Amygdala (tissue), 56 donors: Measurements from ENCODE around the gene MYO7A.

ENCODE experiments used
- DNase-seq, 56 donors: peaks; one replicate each; lab custom pipeline; 2025; lab: John Stamatoyannopoulos, UW

Gene MYO7A

DNA sequence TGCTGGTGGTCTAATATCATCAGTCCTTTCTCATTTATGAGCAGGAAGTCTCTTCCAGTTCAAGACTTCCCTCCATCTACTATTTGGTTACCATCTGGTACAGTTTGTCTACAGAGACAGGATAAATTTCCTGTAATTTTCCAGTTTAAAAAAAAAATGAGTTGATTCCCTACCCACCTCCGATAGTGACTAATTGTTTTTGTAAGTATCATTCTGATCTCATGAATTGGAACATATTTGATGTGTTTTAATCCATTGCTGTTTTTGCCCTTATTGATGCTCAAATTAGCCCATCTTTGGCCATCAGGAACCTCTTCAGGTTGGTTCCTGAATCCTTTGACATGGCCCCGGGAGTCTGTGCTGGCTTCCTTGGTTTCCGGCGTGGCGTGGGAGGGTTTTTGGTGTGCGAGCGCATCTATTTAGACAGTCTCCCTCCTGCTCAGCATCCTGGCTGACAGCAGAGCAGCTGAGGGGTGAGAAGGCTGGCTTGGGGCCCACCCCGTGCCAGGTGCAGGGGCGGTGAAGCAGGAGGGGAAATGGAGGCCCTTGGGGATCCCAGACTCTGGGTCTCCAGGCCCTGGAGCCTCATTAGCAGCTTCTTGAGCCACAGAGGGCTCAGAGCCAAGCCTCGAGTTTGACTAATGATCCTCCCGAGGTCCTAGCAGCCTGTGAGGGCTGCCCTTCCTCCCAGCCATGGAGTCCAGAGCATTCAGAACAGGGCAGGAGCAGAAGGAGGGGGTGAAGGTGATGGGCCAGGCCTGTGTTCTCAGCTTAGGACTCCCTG lies 18.6 kb upstream of the MYO7A start:
- DNase-seq, result peak in 7 of 56 donors; percentile 12 to 51 (median 29)

DNA sequence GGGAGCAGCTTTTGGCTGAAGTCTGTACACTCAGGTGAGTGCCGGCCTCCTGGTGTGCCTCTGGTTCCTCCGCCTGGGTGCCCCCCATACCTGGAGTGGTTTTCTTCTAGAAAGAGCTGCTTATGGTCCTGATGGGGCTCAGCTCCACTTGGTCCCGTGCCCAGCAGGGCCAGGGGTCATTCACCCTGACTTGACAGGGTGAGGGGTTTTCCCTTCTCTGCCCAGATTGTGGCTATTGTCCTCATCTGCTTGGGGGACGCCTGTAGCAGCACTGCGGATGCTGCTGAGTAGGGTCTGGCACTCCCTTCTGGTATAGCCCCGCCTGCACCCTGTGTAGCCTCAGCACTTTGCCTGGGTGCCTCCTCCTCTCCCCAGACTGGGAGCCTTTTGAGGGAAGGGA lies 17.2 kb upstream of the MYO7A start:
- DNase-seq, result no peak

DNA sequence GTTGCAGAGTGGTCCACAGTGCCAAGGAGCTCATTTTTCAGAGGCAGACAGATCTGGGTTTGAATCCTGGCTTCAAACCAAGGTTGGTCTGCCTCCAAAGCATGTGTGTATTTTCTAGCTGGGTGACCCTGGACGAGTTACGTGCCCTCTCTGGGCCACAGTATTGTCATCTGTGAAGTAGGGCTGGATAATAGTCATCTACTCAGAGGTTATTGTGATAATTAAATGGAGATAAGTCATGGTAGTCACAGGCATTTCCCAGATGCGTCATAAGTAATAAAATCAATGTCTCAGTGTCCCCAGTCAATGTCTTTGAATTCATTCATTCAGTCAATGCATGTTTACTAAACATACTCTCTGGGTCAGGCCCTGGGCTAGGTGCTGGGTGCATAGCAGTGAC lies 16.8 kb upstream of the MYO7A start:
- no peak for DNase-seq

DNA sequence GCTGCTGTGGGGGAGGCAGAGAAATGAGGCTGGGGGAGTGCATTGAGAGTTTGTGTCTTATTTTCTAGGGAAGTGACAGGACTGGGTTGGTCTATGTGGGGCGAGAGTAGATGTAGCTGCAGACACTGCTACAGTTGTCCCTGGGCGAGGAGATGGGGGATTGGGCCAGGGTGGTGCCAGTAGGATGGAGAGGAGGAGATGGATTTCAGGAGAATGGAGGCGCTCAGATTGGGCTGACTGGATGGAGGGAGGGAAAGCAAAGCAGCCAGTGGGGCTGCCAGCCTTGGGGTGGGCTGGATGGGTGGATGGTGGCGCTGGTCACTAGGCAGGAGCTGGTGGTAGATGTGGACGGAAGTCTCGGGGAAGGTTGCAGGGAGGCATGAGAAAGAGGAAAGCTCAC lies 16.1 kb upstream of the MYO7A start:
- no peak for DNase-seq

DNA sequence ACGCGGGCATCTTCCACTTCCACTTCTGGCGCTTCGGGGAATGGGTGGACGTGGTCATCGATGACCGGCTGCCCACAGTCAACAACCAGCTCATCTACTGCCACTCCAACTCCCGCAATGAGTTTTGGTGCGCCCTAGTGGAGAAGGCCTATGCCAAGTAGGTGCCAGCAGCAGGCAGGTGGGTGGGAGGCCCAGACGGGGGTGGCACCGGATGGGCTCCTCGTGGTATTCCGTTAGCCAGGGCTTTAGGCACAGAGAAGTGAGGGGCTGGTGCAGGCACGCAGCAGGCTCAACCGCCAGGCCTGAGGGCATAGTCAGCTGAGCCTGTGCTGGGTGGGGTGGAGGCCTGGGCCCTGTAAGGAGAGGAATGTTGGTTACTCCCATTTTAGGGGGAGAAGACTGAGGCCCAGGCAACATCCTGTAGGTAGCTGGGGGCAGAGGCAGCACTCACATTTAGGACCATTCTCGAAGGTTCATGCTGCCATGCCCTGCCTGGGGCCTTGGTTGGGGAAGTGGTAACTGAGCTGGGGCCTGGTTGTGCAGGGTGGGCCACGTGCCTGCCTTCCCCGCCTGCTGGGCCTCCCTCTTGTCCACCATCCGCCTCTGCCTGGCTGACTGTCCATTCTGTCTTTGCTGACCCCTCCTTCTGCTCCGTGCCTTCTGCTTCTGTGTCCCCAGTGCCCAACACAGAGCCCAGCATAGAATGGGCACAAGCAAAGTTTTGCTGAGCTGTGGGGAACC lies 15.2 kb upstream of the MYO7A start:
- no peak for DNase-seq

DNA sequence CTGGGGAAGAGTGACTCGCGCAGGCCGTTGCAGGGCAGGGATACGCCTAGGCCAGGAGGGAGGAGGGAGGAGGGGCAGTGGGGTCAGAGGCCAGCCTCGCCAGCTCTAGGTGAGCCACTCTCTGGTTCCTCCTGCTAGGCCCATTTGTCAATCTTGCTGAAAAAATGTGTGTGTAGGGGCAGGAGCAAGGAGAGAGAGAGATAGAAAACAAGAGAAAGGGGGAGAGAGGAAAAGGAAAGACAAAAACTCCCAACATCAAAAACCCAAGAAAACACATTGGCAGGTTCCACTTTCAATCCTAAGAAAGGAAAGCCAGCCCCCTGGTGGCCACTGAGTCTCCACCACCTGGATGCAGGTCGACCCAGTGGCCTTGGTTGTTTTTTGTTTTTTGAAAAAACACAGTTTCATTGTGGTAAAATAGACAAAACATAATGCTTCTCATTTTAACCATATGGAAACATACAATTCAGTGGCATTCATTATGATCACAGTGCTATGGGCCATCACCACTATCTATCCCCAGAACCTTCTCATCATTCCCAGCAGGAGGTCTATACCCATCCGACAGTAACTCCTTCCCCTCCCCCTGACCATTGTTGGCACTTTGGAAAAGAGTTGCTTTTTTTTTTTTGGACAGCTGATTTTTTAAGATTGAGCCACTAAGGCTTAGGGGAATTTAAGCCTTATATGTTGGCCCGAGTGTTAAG lies 14.5 kb upstream of the MYO7A start:
- peak in 5 of 56 donors; percentile 9 to 57 (median 14) for DNase-seq

DNA sequence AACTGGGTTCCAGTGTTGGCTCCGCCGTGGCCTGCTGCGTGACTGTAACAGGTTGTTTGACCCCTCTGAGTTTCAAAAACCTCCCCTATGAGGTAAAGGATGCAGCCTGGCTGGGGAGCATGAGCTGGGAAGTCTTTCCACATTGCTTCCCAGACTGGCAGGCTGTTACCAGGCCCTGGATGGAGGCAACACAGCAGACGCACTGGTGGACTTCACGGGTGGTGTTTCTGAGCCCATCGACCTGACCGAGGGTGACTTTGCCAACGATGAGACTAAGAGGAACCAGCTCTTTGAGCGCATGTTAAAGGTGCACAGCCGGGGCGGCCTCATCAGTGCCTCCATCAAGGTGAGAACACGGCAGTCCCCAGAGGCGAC lies 14.0 kb upstream of the MYO7A start:
- no peak for DNase-seq

DNA sequence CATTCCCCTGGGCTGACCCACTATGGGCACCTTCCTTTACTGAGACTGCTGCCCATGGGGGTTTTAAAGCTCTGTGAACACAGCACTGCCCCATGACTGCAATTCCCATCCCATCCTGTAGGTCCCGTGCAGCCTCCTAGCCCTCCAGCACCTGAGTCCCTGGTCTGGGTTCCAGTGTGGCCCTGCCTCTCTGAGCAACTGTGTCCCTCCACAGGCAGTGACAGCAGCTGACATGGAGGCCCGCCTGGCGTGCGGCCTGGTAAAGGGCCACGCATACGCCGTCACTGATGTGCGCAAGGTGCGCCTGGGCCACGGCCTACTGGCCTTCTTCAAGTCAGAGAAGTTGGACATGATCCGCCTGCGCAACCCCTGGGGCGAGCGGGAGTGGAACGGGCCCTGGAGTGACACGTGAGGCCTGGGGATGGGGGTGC lies 12.8 kb upstream of the MYO7A start:
- DNase-seq, result no peak

DNA sequence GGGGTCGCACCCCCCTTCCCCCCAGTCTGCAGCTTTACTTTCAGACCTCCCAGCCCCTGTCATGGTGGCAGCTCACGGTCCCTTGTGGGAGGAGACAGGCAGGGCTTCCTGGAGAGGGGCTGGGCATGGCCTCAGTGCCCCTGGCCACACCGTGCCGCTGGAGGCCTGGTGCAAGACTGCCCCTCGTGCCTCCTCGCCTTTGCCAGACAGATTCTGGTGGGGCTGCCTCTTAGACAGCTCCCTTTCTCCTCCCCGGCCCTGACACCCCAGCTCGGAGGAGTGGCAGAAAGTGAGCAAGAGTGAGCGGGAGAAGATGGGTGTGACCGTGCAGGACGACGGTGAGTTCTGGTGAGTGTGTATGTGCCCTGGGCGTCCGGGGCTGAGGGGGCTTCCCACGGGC lies 12.1 kb upstream of the MYO7A start:
- DNase-seq, result no peak

DNA sequence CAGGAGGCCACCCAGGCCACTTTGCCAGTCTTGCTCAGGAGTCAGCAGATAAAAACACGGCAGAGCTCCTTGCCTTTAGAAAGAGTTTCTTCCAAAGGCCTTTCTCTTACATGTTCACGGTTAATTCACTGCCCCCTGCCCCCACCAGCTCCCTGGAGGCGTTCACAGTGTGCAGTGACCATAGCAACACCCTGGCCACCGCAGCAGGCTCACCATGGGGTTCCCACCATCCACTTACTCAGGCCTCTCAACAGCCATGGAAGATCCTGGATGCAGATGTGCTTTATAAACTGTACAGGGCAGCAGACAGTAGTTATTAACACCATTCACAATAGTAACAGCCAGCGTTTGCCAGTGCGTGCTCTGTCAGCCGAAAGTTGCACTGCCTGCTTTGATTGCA lies 10.6 kb upstream of the MYO7A start:
- DNase-seq, result no peak

DNA sequence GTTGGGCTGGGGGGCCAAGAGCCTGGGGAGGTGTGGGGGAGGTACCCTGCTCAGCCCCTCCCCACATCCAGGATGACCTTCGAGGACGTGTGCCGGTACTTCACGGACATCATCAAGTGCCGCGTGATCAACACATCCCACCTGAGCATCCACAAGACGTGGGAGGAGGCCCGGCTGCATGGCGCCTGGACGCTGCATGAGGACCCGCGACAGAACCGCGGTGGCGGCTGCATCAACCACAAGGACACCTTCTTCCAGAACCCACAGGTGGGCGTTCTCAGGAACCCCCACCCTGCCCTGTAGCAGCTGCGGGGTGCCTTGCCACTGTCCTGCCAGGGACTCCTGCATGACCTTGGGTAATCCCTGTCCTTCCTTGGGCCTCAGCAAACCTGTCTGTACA lies 10.0 kb upstream of the MYO7A start:
- no peak for DNase-seq

DNA sequence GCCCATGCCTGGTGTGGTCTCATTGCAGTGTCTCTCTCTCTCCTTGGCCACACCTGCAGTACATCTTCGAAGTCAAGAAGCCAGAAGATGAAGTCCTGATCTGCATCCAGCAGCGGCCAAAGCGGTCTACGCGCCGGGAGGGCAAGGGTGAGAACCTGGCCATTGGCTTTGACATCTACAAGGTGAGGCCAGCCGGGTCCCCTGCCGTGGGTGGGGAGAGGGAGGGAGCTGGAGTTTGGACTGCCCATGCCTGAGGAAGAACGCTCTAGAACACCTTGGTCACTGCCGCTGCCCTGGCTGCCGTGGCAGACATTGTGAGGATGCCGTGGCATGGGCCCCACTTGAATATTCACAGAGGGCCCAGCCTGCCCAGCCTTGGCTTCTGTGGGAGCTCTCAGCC lies 9.1 kb upstream of the MYO7A start:
- DNase-seq, result no peak

DNA sequence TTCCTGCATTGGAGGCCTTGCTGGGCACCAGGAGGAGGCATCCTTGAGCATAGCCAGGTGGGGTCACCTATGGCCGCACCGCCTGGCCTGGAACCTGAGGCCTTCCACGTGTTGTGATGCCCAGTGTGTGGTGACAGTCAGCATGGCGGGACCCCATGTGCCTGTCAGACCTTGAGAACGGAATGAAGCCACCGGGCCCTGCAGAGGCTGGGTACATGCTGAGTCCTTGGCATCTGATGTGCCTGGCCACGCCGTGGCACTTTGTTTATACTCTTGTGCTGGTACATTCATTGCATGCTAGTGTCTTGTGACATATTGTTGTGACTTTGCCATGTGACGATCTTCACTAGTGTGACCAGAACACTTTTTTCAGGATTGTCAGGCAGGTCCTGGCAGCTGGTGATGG lies 8.5 kb upstream of the MYO7A start:
- DNase-seq, result no peak

DNA sequence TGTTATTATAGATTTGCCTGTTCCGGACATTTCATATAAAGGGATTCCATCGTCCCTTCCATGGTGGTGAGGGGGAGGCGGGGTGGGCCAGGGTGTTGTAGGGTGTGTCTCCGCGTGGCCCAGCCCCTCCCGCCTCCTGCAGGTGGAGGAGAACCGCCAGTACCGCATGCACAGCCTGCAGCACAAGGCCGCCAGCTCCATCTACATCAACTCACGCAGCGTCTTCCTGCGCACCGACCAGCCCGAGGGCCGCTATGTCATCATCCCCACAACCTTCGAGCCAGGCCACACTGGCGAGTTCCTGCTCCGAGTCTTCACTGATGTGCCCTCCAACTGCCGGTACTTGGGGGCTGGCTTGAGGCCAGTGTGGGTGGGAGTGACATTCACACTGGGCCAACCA lies 7.5 kb upstream of the MYO7A start:
- no peak for DNase-seq

DNA sequence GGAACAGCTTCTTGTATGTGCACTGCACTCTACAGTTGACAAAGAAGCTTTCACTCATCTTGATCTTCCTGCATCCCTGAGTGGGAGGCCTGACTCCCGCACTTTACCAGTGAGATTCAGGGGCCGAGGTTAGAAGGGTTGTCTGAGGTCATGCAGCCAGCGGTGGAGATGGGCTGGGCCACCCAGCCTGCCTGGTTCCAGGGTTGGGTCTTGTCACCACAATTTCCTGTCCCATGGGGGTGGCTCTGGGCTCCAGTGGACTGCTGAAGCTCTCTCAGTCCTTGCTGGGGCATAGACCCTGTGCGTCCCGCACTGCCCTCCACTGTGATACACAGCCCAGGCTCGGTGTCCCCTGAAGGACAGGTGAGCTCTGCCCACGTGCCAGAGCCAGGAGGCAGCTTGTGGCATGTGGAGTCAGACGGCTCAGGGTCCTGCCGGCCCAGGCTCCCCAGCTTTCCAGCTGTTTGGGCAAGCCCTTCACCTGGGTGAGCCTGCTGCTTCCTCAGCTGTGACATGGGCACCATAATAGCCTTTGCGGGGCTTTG lies 6.9 kb upstream of the MYO7A start:
- DNase-seq, result no peak

DNA sequence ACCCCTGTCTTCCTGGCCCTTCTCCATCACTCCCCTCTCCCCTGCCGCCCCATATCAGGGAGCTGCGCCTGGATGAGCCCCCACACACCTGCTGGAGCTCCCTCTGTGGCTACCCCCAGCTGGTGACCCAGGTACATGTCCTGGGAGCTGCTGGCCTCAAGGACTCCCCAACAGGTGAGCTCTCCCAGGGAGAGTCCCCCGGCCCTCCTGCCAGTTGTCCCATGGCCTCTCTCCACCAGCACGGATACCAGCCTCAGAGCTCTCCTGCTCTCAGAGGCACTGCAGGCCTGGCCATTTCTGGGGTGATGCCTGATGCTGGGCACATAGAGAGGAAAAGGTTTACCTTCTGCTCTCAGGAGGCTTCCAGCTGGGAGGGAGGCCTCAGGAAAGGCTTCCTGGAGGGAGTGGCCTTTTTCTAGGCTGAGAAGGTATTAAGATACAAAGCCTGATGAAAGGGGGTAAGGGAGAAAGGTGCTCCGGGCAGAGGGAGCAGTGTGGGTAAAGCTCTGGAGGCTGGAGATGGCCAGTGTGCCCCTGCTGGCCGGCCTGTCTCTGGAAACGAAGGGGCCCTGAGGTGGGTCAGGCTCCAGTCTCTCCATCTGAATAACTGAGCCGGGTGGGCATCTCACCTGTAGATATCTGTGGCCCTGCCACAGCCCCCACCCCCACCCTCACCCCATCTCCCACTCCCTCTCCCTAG lies 6.0 kb upstream of the MYO7A start:
- DNase-seq, result no peak

DNA sequence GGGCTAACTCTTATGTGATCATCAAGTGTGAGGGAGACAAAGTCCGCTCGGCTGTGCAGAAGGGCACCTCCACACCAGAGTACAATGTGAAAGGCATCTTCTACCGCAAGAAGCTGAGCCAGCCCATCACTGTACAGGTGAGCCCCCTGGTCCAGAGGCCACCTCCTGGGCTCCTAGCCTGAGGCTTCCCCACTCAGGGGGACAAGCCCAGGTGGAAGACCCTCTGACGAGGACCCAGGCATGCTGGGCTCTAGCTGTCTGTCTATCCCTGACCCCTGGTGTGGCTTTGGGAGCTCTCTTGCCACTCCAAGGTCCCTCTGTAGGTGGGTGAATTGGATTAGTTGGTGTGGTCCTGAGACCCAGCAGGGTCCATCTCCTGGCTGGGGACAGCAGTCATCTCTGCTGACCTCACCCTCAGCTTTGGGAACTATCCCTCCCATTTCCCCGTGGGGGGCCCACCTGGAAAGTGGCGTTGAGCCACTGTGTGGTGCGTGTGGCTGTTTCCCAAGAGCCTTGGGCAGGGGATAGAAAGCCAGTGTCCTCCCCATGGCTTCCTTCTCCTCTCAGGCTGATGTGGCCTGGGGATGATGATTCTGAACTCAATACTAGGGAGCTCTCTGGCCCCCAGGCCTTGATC lies 5.4 kb upstream of the MYO7A start:
- no peak for DNase-seq

DNA sequence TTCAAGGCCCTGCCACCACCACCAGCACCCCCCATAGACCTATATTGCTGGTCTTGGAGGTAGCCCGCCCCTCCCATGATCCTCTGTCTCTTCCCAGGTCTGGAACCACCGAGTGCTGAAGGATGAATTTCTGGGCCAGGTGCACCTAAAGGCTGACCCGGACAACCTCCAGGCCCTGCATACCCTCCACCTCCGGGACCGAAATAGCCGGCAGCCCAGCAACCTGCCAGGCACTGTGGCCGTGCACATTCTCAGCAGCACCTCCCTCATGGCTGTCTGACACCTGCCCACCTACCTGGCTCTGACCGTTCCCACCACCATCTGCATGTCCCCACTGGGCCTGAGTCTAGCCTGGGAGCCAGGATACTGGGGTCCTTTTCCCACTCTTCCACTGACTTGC lies 4.5 kb upstream of the MYO7A start:
- DNase-seq, result no peak

DNA sequence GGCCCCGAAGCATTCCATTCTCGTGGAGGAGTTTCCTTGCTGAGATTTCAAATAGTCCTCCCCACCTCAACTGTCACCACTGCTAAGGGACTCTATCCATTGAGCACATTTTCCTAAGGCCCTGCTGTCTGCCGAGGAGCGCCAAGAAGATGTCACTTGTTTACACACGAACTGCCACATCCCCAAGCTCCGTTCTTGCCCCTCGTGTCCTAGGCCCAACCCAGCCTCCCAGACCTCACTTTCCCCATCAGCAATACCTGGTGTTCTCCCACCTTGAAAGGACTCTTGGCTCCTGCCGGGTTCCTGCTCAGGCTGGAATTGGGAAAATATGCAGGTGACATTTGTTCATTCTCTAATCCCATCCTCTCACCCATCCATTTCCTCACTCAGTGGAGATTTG lies 4.0 kb upstream of the MYO7A start:
- no peak for DNase-seq

DNA sequence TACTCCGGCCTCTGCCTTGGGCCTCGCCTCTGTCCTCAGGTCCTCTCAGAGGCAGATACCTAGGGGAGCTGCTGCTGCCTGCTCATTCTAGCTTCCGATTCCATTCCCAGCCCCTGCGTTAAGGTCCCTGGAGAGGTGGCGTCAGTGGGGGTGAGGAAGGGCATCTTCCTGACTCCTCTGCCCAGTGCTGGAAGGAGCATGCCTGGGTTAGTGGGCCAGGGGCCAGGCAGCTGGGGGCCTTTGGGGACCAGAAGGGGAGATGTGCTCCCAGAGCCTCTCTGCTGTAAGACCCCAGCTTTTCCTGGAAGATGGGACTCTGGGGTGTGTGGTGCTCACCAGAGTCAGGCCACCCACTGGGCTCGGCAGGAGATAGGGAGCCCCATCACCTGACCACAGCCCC lies 3.6 kb upstream of the MYO7A start:
- no peak for DNase-seq
